Measurements from ENCODE around the gene C1D. TPM values are rescaled to one million over a fixed set of nuclear protein-coding genes. Genes with fewer than 3 reads are reported as not detected.

C1D gene
- total RNA-seq, 1 experiment from 2014 or later: 21.3 TPM

- Histone ChIP-seq H3K4me3 (ENCODE audit: low read depth, low read length, poor library complexity, severe bottlenecking) (no peak overlapping the region), H3K27ac (ENCODE audit: low read depth, low read length, poor library complexity, severe bottlenecking) (no peak overlapping the region), H3K36me3 (ENCODE audit: insufficient read depth, low read length, poor library complexity, severe bottlenecking) (no peaks in the 10 kb centered on the region), H3K9me3 (ENCODE audit: low read depth, low read length, poor library complexity, severe bottlenecking) (no peaks in the 10 kb centered on the region), H3K27me3 (replicated peaks; ENCODE audit: insufficient read depth, low read depth, low read length, poor library complexity) (no peaks in the 10 kb centered on the region), H3K4me1 (ENCODE audit: insufficient read depth, low read length, poor library complexity, severe bottlenecking) (peaks cover 5% of the 10 kb centered on the region)
- DNase-seq (ENCODE audit: low spot score): no peak
- intact Hi-C loops (cut with micrococcal nuclease; ENCODE audit: unreplicated experiment): no loop called here
- BruUV-seq (replicated peaks): no TSS peak
- ChIA-PET POLR2A (ENCODE audit: low non-redundant PET) (no interaction called here), CTCF (no interaction called here)
- no peak for TF ChIP-seq CTCF (conservative IDR thresholded peaks at IDR 0.05; ENCODE audit: low read depth, low read length)
- TF ChIP-seq EZH2 (IDR thresholded peaks at IDR 0.05; ENCODE audit: borderline replicate concordance, low read depth, low read length, poor library complexity, severe bottlenecking): no peak
Observed at GRCh38 chr2:68098291-68098797, 35.5 kb upstream of the C1D start.

GRCh38 chr2:68094111-68094510, 31.3 kb upstream of the C1D start:
- POLR2A ChIA-PET (ENCODE audit: low non-redundant PET): no interaction called here
- Histone ChIP-seq H3K4me1 (ENCODE audit: insufficient read depth, low read length, poor library complexity, severe bottlenecking) (peaks cover 5% of the 10 kb centered on the region), H3K27me3 (replicated peaks; ENCODE audit: insufficient read depth, low read depth, low read length, poor library complexity) (no peaks in the 10 kb centered on the region), H3K4me3 (ENCODE audit: low read depth, low read length, poor library complexity, severe bottlenecking) (no peak overlapping the region), H3K36me3 (ENCODE audit: insufficient read depth, low read length, poor library complexity, severe bottlenecking) (no peaks in the 10 kb centered on the region), H3K27ac (ENCODE audit: low read depth, low read length, poor library complexity, severe bottlenecking) (no peak overlapping the region), H3K9me3 (ENCODE audit: low read depth, low read length, poor library complexity, severe bottlenecking) (no peaks in the 10 kb centered on the region)
- intact Hi-C loops (cut with micrococcal nuclease; ENCODE audit: unreplicated experiment): no loop called here
- BruUV-seq (replicated peaks): no TSS peak
- DNase-seq (ENCODE audit: low spot score): no peak
- TF ChIP-seq EZH2 (IDR thresholded peaks at IDR 0.05; ENCODE audit: borderline replicate concordance, low read depth, low read length, poor library complexity, severe bottlenecking): no peak
- TF ChIP-seq CTCF (conservative IDR thresholded peaks at IDR 0.05; ENCODE audit: low read depth, low read length): no peak
- CTCF ChIA-PET: no interaction called here

- TF ChIP-seq EZH2 (IDR thresholded peaks at IDR 0.05; ENCODE audit: borderline replicate concordance, low read depth, low read length, poor library complexity, severe bottlenecking) (no peak), CTCF (conservative IDR thresholded peaks at IDR 0.05; ENCODE audit: low read depth, low read length) (no peak)
- Histone ChIP-seq H3K27me3 (replicated peaks; ENCODE audit: insufficient read depth, low read depth, low read length, poor library complexity) (no peaks in the 10 kb centered on the region), H3K4me1 (ENCODE audit: insufficient read depth, low read length, poor library complexity, severe bottlenecking) (peaks cover 5% of the 10 kb centered on the region), H3K36me3 (ENCODE audit: insufficient read depth, low read length, poor library complexity, severe bottlenecking) (no peaks in the 10 kb centered on the region), H3K4me3 (ENCODE audit: low read depth, low read length, poor library complexity, severe bottlenecking) (no peak overlapping the region), H3K27ac (ENCODE audit: low read depth, low read length, poor library complexity, severe bottlenecking) (no peak overlapping the region), H3K9me3 (ENCODE audit: low read depth, low read length, poor library complexity, severe bottlenecking) (no peaks in the 10 kb centered on the region)
- DNase-seq (ENCODE audit: low spot score): no peak
- BruUV-seq (replicated peaks): no TSS peak
- ChIA-PET CTCF (no interaction called here), POLR2A (ENCODE audit: low non-redundant PET) (no interaction called here)
- intact Hi-C loops (cut with micrococcal nuclease; ENCODE audit: unreplicated experiment): no loop called here
Observed at GRCh38 chr2:68093634-68094033, 30.8 kb upstream of the C1D start.
